Measurements from ENCODE around the gene C2orf74. TPM values are rescaled to one million over a fixed set of nuclear protein-coding genes. Genes with fewer than 3 reads are reported as not detected.

The C2orf74 gene
- total and polyA plus RNA-seq, 2 donors from 2014 or later: 23.6 to 47.6 TPM

- H3K9me3 ChIP-seq (ENCODE audit: control insufficient read depth in 2 of 3, insufficient read depth in 1 of 3, low read length in 3 of 3): no peaks in the 10 kb centered on the region
- TF ChIP-seq CTCF (IDR thresholded peaks at IDR 0.05; ENCODE audit: borderline replicate concordance, extremely low read depth, insufficient read depth): no peak
- H3K4me1 ChIP-seq (ENCODE audit: control insufficient read depth in 2 of 3, insufficient read depth in 2 of 3, low read depth in 1 of 3, low read length in 3 of 3): no peaks in the 10 kb centered on the region
- intact Hi-C loops (cut with DNase I): no loop called here
- H3K27ac ChIP-seq (ENCODE audit: low read depth in 2 of 2, low read length in 2 of 2): no peak overlapping the region
- no peak overlapping the region for H3K4me3 ChIP-seq (ENCODE audit: low read length in 3 of 3)
- no peak for DNase-seq
- FAIRE-seq: no peak
- no peaks in the 10 kb centered on the region for H3K27me3 ChIP-seq (ENCODE audit: control insufficient read depth, insufficient read depth, low read length)
- H3K36me3 ChIP-seq (ENCODE audit: control insufficient read depth in 2 of 3, insufficient read depth in 3 of 3, low read length in 3 of 3): no peaks in the 10 kb centered on the region
- H3K9ac ChIP-seq (ENCODE audit: low read length in 3 of 3): no peak overlapping the region
These were observed 27.8 kb upstream of the C2orf74 start for GRCh38 chr2:61134141-61134540.

GRCh38 chr2:61135510-61135909 is 26.5 kb upstream of the C2orf74 start:
- Histone ChIP-seq H3K27ac (ENCODE audit: low read depth in 2 of 2, low read length in 2 of 2) (no peak overlapping the region), H3K9ac (ENCODE audit: low read length in 3 of 3) (no peak overlapping the region), H3K4me1 (ENCODE audit: control insufficient read depth in 2 of 3, insufficient read depth in 2 of 3, low read depth in 1 of 3, low read length in 3 of 3) (no peaks in the 10 kb centered on the region), H3K27me3 (ENCODE audit: control insufficient read depth, insufficient read depth, low read length) (no peaks in the 10 kb centered on the region), H3K9me3 (ENCODE audit: control insufficient read depth in 2 of 3, insufficient read depth in 1 of 3, low read length in 3 of 3) (no peaks in the 10 kb centered on the region), H3K4me3 (ENCODE audit: low read length in 3 of 3) (no peak overlapping the region), H3K36me3 (ENCODE audit: control insufficient read depth in 2 of 3, insufficient read depth in 3 of 3, low read length in 3 of 3) (no peaks in the 10 kb centered on the region)
- FAIRE-seq (peak; percentile 75), DNase-seq (peak in 2 of 5 donors; percentile 39 to 55)
- TF ChIP-seq CTCF (IDR thresholded peaks at IDR 0.05; ENCODE audit: borderline replicate concordance, extremely low read depth, insufficient read depth): peak; percentile 41
- intact Hi-C loops (cut with DNase I): no loop called here

DNA sequence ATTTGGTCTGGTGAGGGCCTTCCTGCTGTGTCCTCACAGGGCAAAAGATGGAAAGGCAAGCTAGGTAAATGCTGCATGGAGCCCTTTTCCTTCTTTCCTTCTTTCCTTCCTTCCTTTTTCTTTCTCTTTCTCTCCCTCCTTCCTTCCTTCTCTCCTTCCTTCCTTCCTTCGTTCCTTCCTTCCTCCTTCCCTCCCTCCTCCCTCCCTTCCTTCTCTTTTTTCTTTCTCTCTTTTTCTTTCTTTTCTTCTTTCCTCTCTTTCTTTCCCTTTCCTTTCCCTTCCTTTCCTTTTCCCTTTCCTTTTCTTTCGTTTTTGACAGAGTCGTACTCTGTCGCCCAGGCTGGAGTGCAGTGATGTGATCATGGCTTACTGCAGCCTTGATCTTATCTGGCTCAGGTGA is 23.1 kb upstream of the C2orf74 start:
- Histone ChIP-seq H3K4me1 (ENCODE audit: control insufficient read depth in 2 of 3, insufficient read depth in 2 of 3, low read depth in 1 of 3, low read length in 3 of 3) (no peaks in the 10 kb centered on the region), H3K36me3 (ENCODE audit: control insufficient read depth in 2 of 3, insufficient read depth in 3 of 3, low read length in 3 of 3) (no peaks in the 10 kb centered on the region), H3K9ac (ENCODE audit: low read length in 3 of 3) (no peak overlapping the region), H3K27me3 (ENCODE audit: control insufficient read depth, insufficient read depth, low read length) (no peaks in the 10 kb centered on the region), H3K4me3 (ENCODE audit: low read length in 3 of 3) (no peak overlapping the region), H3K9me3 (ENCODE audit: control insufficient read depth in 2 of 3, insufficient read depth in 1 of 3, low read length in 3 of 3) (no peaks in the 10 kb centered on the region), H3K27ac (ENCODE audit: low read depth in 2 of 2, low read length in 2 of 2) (no peak overlapping the region)
- no peak for TF ChIP-seq CTCF (IDR thresholded peaks at IDR 0.05; ENCODE audit: borderline replicate concordance, extremely low read depth, insufficient read depth)
- intact Hi-C loops (cut with DNase I): no loop called here
- no peak for DNase-seq
- FAIRE-seq: no peak

GRCh38 chr2:61141151-61141550 is 20.8 kb upstream of the C2orf74 start:
- no peaks in the 10 kb centered on the region for H3K36me3 ChIP-seq (ENCODE audit: control insufficient read depth in 2 of 3, insufficient read depth in 3 of 3, low read length in 3 of 3)
- DNase-seq (no peak), FAIRE-seq (no peak)
- H3K27me3 ChIP-seq (ENCODE audit: control insufficient read depth, insufficient read depth, low read length): no peaks in the 10 kb centered on the region
- H3K4me1 ChIP-seq (ENCODE audit: control insufficient read depth in 2 of 3, insufficient read depth in 2 of 3, low read depth in 1 of 3, low read length in 3 of 3): peaks cover 0 to 4% (median 0%) of the 10 kb centered on the region in 3 donors
- no peak overlapping the region for H3K4me3 ChIP-seq (ENCODE audit: low read length in 3 of 3)
- no peak overlapping the region for H3K9ac ChIP-seq (ENCODE audit: low read length in 3 of 3)
- H3K27ac ChIP-seq (ENCODE audit: low read depth in 2 of 2, low read length in 2 of 2): no peak overlapping the region
- no peak for TF ChIP-seq CTCF (IDR thresholded peaks at IDR 0.05; ENCODE audit: borderline replicate concordance, extremely low read depth, insufficient read depth)
- intact Hi-C loops (cut with DNase I): no loop called here
- H3K9me3 ChIP-seq (ENCODE audit: control insufficient read depth in 2 of 3, insufficient read depth in 1 of 3, low read length in 3 of 3): no peaks in the 10 kb centered on the region

Data from kidney (tissue), 14 donors.